ENCODE data around the gene EPHA3. TPM values are rescaled to one million over a fixed set of nuclear protein-coding genes. Genes with fewer than 3 reads are reported as not detected.

EPHA3 gene
- total RNA-seq, 4 donors from 2014 or later, result 2.3 to 4.6 (median 2.4) TPM; not detected in 1

DNA sequence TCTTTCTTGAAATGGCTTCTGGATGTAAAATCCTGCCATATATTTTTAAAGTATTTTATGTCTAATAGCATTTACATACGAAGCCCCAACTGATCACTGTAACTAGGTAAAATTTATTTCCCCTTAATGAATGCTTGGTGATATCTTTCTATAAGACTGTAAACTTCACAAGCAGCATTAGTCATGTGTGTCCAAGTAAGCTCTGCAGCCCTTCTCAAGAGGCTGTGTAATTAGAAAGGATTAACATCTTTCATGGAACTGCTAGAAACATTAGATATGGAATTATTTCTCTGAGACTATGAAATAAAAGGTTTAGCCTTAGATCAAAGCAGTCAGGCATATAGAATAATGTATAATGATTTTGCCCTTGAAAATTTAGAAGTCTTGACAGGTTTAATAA lies 143.3 kb downstream of the EPHA3 start:
- Histone ChIP-seq H3K9me3 (no peaks in the 10 kb centered on the region), H3K4me3 (no peak overlapping the region), H3K4me1 (no peaks in the 10 kb centered on the region), H3K27ac (no peak overlapping the region), H3K36me3 (no peaks in the 10 kb centered on the region), H3K27me3 (no peaks in the 10 kb centered on the region)
- WGBS, 2 donors (ENCODE audit: low coverage in 1 of 2), result 69 to 100% methylated on average over 1 of the region's 1 CpG
- intact Hi-C loops (cut with DNase I; ENCODE audit: low total_unique reads) (no loop called here), in situ Hi-C loops (cut with MboI; ENCODE audit: low pct_ligation_motif_present in 1 of 4, low pct_unique_long_range_greater_than_20kb in 1 of 4, low sequenced_read_pairs in 3 of 4) (no loop called here)
- no peak for DNase-seq
- no peak for TF ChIP-seq POLR2AphosphoS5 (IDR thresholded peaks at IDR 0.05)
- TF ChIP-seq POLR2A (IDR thresholded peaks at IDR 0.05), result no peak
- no peak for TF ChIP-seq EP300 (IDR thresholded peaks at IDR 0.05; ENCODE audit: low read depth)
- TF ChIP-seq CTCF (IDR thresholded peaks at IDR 0.05), result no peak

- no peaks in the 10 kb centered on the region for H3K36me3 ChIP-seq
- in situ Hi-C loops (cut with MboI; ENCODE audit: low pct_ligation_motif_present in 1 of 4, low pct_unique_long_range_greater_than_20kb in 1 of 4, low sequenced_read_pairs in 3 of 4) (no loop called here), intact Hi-C loops (cut with DNase I; ENCODE audit: low total_unique reads) (no loop called here)
- TF ChIP-seq EP300 (IDR thresholded peaks at IDR 0.05; ENCODE audit: low read depth) (no peak), POLR2AphosphoS5 (IDR thresholded peaks at IDR 0.05) (no peak), POLR2A (IDR thresholded peaks at IDR 0.05) (no peak)
- H3K27me3 ChIP-seq, result no peaks in the 10 kb centered on the region
- WGBS, 2 donors (ENCODE audit: low coverage in 1 of 2), result 78 to 81% methylated on average over 4 of the region's 4 CpGs
- no peak for DNase-seq
- no peak overlapping the region for H3K27ac ChIP-seq
- H3K4me3 ChIP-seq, result no peak overlapping the region
- no peaks in the 10 kb centered on the region for H3K4me1 ChIP-seq
- no peaks in the 10 kb centered on the region for H3K9me3 ChIP-seq
Observed at GRCh38 chr3:89252016-89252415, 144.6 kb downstream of the EPHA3 start.

DNA sequence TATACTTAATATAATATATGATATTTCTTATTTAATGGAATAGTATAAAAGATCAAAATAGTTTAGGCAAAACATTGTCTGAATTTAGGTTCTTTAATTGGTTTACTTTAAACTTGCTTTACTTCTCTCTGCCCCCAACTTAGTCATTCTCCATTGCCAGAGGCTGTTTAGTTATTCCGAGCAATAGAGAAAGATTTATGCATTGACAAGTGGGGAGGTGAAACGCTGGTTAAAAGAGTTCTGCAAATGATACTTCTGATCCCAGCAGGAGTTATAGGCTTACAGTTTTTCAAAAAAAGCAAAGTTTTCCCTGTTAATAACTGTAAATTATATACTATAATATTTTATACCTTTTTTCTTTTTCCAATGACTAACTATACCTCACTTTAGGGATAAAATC lies 145.4 kb downstream of the EPHA3 start:
- WGBS, 2 donors (ENCODE audit: low coverage in 1 of 2), result 27 to 34% methylated on average over 2 of the region's 2 CpGs
- Histone ChIP-seq H3K4me3 (no peak overlapping the region), H3K36me3 (no peaks in the 10 kb centered on the region), H3K27ac (no peak overlapping the region), H3K4me1 (no peaks in the 10 kb centered on the region), H3K9me3 (no peaks in the 10 kb centered on the region), H3K27me3 (no peaks in the 10 kb centered on the region)
- intact Hi-C loops (cut with DNase I; ENCODE audit: low total_unique reads) (no loop called here), in situ Hi-C loops (cut with MboI; ENCODE audit: low pct_ligation_motif_present in 1 of 4, low pct_unique_long_range_greater_than_20kb in 1 of 4, low sequenced_read_pairs in 3 of 4) (no loop called here)
- TF ChIP-seq POLR2AphosphoS5 (IDR thresholded peaks at IDR 0.05), result no peak
- DNase-seq, result no peak

GRCh38 chr3:89256395-89256794 lies 149.0 kb downstream of the EPHA3 start:
- no peak for TF ChIP-seq POLR2AphosphoS5 (IDR thresholded peaks at IDR 0.05)
- TF ChIP-seq CTCF (IDR thresholded peaks at IDR 0.05), result no peak
- no peak for TF ChIP-seq POLR2A (IDR thresholded peaks at IDR 0.05)
- no peak for TF ChIP-seq EP300 (IDR thresholded peaks at IDR 0.05; ENCODE audit: low read depth)
- in situ Hi-C loops (cut with MboI; ENCODE audit: low pct_ligation_motif_present in 1 of 4, low pct_unique_long_range_greater_than_20kb in 1 of 4, low sequenced_read_pairs in 3 of 4) (no loop called here), intact Hi-C loops (cut with DNase I; ENCODE audit: low total_unique reads) (no loop called here)
- 90% methylated on average over 7 of the region's 7 CpGs for WGBS, 2 donors (ENCODE audit: low coverage in 1 of 2)
- Histone ChIP-seq H3K36me3 (no peaks in the 10 kb centered on the region), H3K27me3 (no peaks in the 10 kb centered on the region), H3K27ac (no peak overlapping the region), H3K4me3 (no peak overlapping the region), H3K9me3 (no peaks in the 10 kb centered on the region), H3K4me1 (no peaks in the 10 kb centered on the region)
- DNase-seq, result no peak

DNA sequence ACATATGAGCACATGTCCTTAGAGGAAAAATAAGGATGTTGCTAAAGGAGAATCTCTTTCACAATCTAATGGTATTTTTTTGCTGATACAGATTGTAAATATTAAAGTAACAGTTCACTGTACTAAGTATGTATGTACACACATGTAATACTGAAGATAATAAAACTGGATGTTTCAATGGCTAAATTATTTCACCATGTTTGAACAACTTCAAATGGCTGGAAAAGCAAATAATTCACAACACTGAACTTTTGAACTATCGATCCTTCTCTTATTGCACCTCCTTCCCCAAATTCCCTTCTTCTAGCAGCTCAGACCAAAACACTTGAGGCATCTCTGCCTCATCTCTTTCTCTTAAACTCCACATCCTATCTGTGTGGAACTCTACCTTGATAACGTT lies 149.5 kb downstream of the EPHA3 start:
- Histone ChIP-seq H3K4me1 (no peaks in the 10 kb centered on the region), H3K4me3 (no peak overlapping the region), H3K27me3 (no peaks in the 10 kb centered on the region), H3K27ac (no peak overlapping the region), H3K9me3 (no peaks in the 10 kb centered on the region), H3K36me3 (no peaks in the 10 kb centered on the region)
- in situ Hi-C loops (cut with MboI; ENCODE audit: low pct_ligation_motif_present in 1 of 4, low pct_unique_long_range_greater_than_20kb in 1 of 4, low sequenced_read_pairs in 3 of 4), result no loop called here
- DNase-seq, result no peak
- TF ChIP-seq EP300 (IDR thresholded peaks at IDR 0.05; ENCODE audit: low read depth) (no peak), POLR2A (IDR thresholded peaks at IDR 0.05) (no peak), CTCF (IDR thresholded peaks at IDR 0.05) (no peak), POLR2AphosphoS5 (IDR thresholded peaks at IDR 0.05) (no peak)
- intact Hi-C loops (cut with DNase I; ENCODE audit: low total_unique reads), result no loop called here
- WGBS, 2 donors (ENCODE audit: low coverage in 1 of 2), result 42 to 53% methylated on average over 2 of the region's 2 CpGs
